Lower leg skin (tissue), 4 donors: Measurements from ENCODE around the gene PRG2. TPM values are rescaled to one million over a fixed set of nuclear protein-coding genes. Genes with fewer than 3 reads are reported as not detected.

Experiments
- DNase-seq, 2 donors: peaks; one replicate each; pipeline ENCODE4 v3.0.0-alpha.2; 2019; ENCODE audit warnings: low spot score in 2 of 2
- H3K4me3 ChIP-seq: fragments of 200-600 bp; sonication (generic); 2 replicates; pipeline ENCODE4 v1.5.1; 2017; ENCODE audit warnings: mild to moderate bottlenecking, low read depth; ENCODE audit not compliant: poor library complexity, severe bottlenecking
- POLR2A ChIP-seq, 2 donors: fragments of 450-650 bp; IDR thresholded peaks; one replicate each; pipeline ENCODE4 v1.6.1; 2016 to 2017; ENCODE audit warnings: antibody characterized with exemption in 2 of 2, mild to moderate bottlenecking in 1 of 2, moderate library complexity in 1 of 2
- WGBS, 2 donors: methylation state at CpG; one replicate each; pipeline ENCODE4 v1.1.5; 2018; 5-methylcytosine and 5-hydroxymethylcytosine counted together
- intact Hi-C: fragments of 100-400 bp; cut with DNase I; formaldehyde crosslinking; loops from one replicate; pipeline ENCODE4 v1.15.0; 2023; ENCODE audit warnings: low total_unique reads
- total RNA-seq, 4 donors: library from RNA; depleted of rRNA; stranded (reverse); fragments of >200 nt; gene quantifications; one replicate each; pipeline ENCODE4 v1.1.0, GENCODE V29; 2016
- TF ChIP-seq, protein P1 (sequence below), 3 donors: fragments of 450-650 bp; IDR thresholded peaks; one replicate each; pipeline ENCODE4 v1.5.1; 2016; ENCODE audit warnings: antibody characterized with exemption in 3 of 3, mild to moderate bottlenecking in 3 of 3, moderate library complexity in 2 of 3

Gene PRG2
- total RNA-seq, 4 donors from 2014 or later: 0.84 to 1.7 TPM; not detected in 2

GRCh38 chr11:57421805-57422204 lies 31.4 kb upstream of the PRG2 start:
- no peak overlapping the region for H3K4me3 ChIP-seq
- intact Hi-C loops: loop anchor here (2.0 kb wide), 1 partner anchor 27 kb away; no protein-coding TSS in a partner anchor
- TF ChIP-seq POLR2A (IDR thresholded peaks at IDR 0.05): no peak
- TF ChIP-seq, protein P1, sequence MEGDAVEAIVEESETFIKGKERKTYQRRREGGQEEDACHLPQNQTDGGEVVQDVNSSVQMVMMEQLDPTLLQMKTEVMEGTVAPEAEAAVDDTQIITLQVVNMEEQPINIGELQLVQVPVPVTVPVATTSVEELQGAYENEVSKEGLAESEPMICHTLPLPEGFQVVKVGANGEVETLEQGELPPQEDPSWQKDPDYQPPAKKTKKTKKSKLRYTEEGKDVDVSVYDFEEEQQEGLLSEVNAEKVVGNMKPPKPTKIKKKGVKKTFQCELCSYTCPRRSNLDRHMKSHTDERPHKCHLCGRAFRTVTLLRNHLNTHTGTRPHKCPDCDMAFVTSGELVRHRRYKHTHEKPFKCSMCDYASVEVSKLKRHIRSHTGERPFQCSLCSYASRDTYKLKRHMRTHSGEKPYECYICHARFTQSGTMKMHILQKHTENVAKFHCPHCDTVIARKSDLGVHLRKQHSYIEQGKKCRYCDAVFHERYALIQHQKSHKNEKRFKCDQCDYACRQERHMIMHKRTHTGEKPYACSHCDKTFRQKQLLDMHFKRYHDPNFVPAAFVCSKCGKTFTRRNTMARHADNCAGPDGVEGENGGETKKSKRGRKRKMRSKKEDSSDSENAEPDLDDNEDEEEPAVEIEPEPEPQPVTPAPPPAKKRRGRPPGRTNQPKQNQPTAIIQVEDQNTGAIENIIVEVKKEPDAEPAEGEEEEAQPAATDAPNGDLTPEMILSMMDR (IDR thresholded peaks at IDR 0.05): no peak
- no peak for DNase-seq

DNA sequence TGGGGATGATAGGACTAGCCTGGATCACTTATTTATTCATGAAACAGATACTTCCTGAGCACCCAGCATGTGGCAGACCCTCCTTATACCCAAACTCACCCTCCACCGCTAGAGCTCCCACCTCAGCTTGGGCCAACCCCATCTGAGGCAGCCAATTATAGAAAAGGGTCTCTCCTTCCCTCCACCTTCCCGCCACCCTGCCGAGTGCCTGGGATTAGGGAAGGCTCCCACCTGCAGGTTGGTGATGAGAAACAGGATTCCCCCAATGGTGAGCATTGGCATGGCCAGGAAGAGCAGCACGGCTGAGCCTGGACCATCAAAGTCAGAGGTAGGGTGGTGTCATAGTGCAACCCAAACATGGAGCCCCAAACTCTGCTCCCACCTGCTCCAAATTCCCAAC lies 30.6 kb upstream of the PRG2 start:
- no peak for DNase-seq
- 87 to 96% methylated on average over 4 of the region's 4 CpGs for WGBS, 2 donors
- TF ChIP-seq, protein P1 (IDR thresholded peaks at IDR 0.05): no peak
- no peak for TF ChIP-seq POLR2A (IDR thresholded peaks at IDR 0.05)
- H3K4me3 ChIP-seq: no peak overlapping the region
- intact Hi-C loops: loop anchor here (2.0 kb wide), 1 partner anchor 26 kb away; no protein-coding TSS in a partner anchor

- no peak for DNase-seq
- intact Hi-C loops: no loop called here
- WGBS, 2 donors: 88 to 92% methylated on average over 3 of the region's 3 CpGs
- no peak overlapping the region for H3K4me3 ChIP-seq
- TF ChIP-seq, protein P1 (IDR thresholded peaks at IDR 0.05): no peak
- TF ChIP-seq POLR2A (IDR thresholded peaks at IDR 0.05): no peak
Measured at GRCh38 chr11:57419146-57419545, 28.7 kb upstream of the PRG2 start.

DNA sequence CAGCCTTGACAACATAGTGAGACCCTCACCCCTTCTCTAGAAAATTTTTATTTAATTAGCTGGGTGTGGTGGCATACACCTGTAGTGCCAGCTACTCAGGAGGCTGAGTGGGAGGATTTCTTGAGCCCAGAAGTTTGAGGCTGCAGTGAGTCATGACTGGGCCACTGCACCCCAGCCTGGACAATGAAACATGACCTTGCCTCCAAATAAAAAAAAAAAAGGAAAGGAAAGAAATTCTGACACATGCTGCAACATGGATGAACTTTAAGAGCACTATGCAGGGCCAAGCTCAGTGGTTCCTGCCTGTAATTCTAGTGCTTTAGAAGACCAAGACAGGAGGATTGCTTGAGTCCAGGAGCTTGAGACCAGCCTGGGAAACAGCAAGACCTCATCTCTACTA lies 27.7 kb upstream of the PRG2 start:
- H3K4me3 ChIP-seq: no peak overlapping the region
- TF ChIP-seq, protein P1 (IDR thresholded peaks at IDR 0.05): no peak
- TF ChIP-seq POLR2A (IDR thresholded peaks at IDR 0.05): no peak
- intact Hi-C loops: no loop called here

DNA sequence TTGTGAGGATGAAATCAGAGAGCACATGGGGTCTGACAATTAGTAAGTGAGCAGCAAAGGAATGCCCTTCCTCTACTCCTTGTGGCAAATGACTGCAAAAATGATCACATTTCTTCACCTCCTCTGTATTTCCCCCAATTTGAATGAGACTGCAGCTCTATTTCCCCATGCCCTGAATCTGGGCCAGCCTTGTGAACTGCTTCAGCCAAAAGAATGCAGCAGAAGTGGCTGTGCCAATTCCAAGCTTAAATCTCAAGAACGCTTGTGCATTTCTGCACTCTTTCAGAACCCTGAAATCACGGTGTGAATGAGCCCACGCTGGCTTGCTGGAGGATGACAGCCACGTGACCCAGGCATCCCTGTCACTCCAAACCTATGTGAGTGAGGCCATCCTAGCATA lies 26.6 kb upstream of the PRG2 start:
- intact Hi-C loops: no loop called here
- DNase-seq: no peak
- 53 to 58% methylated on average over 4 of the region's 4 CpGs for WGBS, 2 donors
- H3K4me3 ChIP-seq: no peak overlapping the region
- no peak for TF ChIP-seq POLR2A (IDR thresholded peaks at IDR 0.05)
- TF ChIP-seq, protein P1 (IDR thresholded peaks at IDR 0.05): no peak

More for the DNA sequence above, 27.7 kb upstream of the PRG2 start:
- no peak for DNase-seq

DNA sequence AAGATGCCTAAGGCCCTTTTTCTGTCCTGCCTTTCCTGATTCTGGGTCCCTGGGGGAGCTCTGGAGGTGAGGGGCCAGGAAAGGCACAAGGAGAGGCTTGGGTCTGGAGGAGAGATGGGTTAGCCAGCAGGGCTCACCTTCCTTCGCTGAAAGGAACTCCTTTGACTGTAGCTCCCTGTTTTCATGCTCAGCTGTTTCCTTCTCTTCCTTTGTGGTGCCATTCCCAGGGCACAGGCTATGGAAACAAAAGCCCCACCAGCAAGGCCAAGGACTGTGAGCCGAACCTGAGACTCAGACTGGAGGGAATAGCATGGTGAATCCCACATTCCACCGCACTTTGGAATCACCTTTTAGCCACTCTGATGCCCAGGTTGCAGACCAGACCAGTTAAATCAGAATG lies 26.0 kb upstream of the PRG2 start:
- no peak overlapping the region for H3K4me3 ChIP-seq
- intact Hi-C loops: no loop called here
- TF ChIP-seq POLR2A (IDR thresholded peaks at IDR 0.05): no peak
- TF ChIP-seq, protein P1 (IDR thresholded peaks at IDR 0.05): no peak
- WGBS, 2 donors: 87 to 96% methylated on average over 3 of the region's 3 CpGs
- no peak for DNase-seq
